Stomach smooth muscle (tissue), 2 donors: Measurements from ENCODE around the gene SLC7A4.
"Not testable (repeated sequence)": the region's sequence is repeated elsewhere in the genome, so short reads cannot be mapped to it uniquely, and the experiment has no call there.

ENCODE experiments used
- H3K27ac ChIP-seq: one replicate; pipeline ENCODE4 v1.7.0; 2013; ENCODE audit warnings: mild to moderate bottlenecking, low read length, inconsistent platforms
- H3K27me3 ChIP-seq, 2 donors: one replicate each; pipeline ENCODE4 v1.7.0; 2013; ENCODE audit warnings: low read length in 2 of 2; ENCODE audit not compliant: insufficient read depth in 2 of 2, control insufficient read depth in 1 of 2
- H3K36me3 ChIP-seq, 2 donors: one replicate each; pipeline ENCODE4 v1.7.0; 2013; ENCODE audit warnings: low read length in 2 of 2; ENCODE audit not compliant: control insufficient read depth in 2 of 2, insufficient read depth in 2 of 2
- H3K4me1 ChIP-seq: one replicate; pipeline ENCODE4 v1.7.0; 2013; ENCODE audit warnings: low read length; ENCODE audit not compliant: control insufficient read depth, insufficient read depth
- H3K4me3 ChIP-seq, 2 donors: one replicate each; pipeline ENCODE4 v1.7.0; 2013; ENCODE audit warnings: low read length in 2 of 2
- H3K9ac ChIP-seq, 2 donors: one replicate each; pipeline ENCODE4 v1.7.0; 2013; ENCODE audit warnings: low read length in 2 of 2, mild to moderate bottlenecking in 1 of 2
- H3K9me3 ChIP-seq, 2 donors: one replicate each; pipeline ENCODE4 v1.7.0; 2013; ENCODE audit warnings: low read length in 2 of 2; ENCODE audit not compliant: control insufficient read depth in 2 of 2
- donor health status: healthy.
- donor health status: Pancreatic carcinoma.

Gene SLC7A4

GRCh38 chr22:21073023-21073422 lies 40.7 kb upstream of the SLC7A4 start:
- H3K36me3 ChIP-seq: no peaks in the 10 kb centered on the region
- no peak overlapping the region for H3K4me3 ChIP-seq
- H3K27ac ChIP-seq: no peak overlapping the region
- H3K4me1 ChIP-seq: no peaks in the 10 kb centered on the region
- H3K9me3 ChIP-seq: no peaks in the 10 kb centered on the region
- H3K9ac ChIP-seq: no peak overlapping the region
- no peaks in the 10 kb centered on the region for H3K27me3 ChIP-seq

GRCh38 chr22:21071796-21072195 lies 39.4 kb upstream of the SLC7A4 start:
- H3K27ac ChIP-seq, H3K27me3 ChIP-seq, H3K9me3 ChIP-seq, H3K36me3 ChIP-seq, H3K4me1 ChIP-seq, H3K4me3 ChIP-seq, H3K9ac ChIP-seq: not testable (repeated sequence)

GRCh38 chr22:21070690-21071615 lies 38.6 kb upstream of the SLC7A4 start:
- Histone ChIP-seq H3K4me3 (no peak overlapping the region), H3K27ac (no peak overlapping the region), H3K9ac (no peak overlapping the region), H3K9me3 (no peaks in the 10 kb centered on the region), H3K27me3 (no peaks in the 10 kb centered on the region), H3K36me3 (no peaks in the 10 kb centered on the region), H3K4me1 (no peaks in the 10 kb centered on the region)

- no peak overlapping the region for H3K4me3 ChIP-seq
- H3K27me3 ChIP-seq: peaks cover 0 to 2% of the 10 kb centered on the region in 2 donors
- no peaks in the 10 kb centered on the region for H3K4me1 ChIP-seq
- H3K36me3 ChIP-seq: no peaks in the 10 kb centered on the region
- H3K27ac ChIP-seq: no peak overlapping the region
- no peaks in the 10 kb centered on the region for H3K9me3 ChIP-seq
- H3K9ac ChIP-seq: no peak overlapping the region
Measured at GRCh38 chr22:21069375-21069774, 37.0 kb upstream of the SLC7A4 start.

- Histone ChIP-seq H3K4me1 (no peaks in the 10 kb centered on the region), H3K9me3 (no peaks in the 10 kb centered on the region), H3K27ac (no peak overlapping the region), H3K9ac (no peak overlapping the region), H3K4me3 (no peak overlapping the region), H3K27me3 (peaks cover 0 to 2% of the 10 kb centered on the region in 2 donors), H3K36me3 (no peaks in the 10 kb centered on the region)
Measured at GRCh38 chr22:21068681-21069276, 36.4 kb upstream of the SLC7A4 start.

- no peaks in the 10 kb centered on the region for H3K9me3 ChIP-seq
- H3K4me3 ChIP-seq: no peak overlapping the region
- no peak overlapping the region for H3K9ac ChIP-seq
- H3K36me3 ChIP-seq: no peaks in the 10 kb centered on the region
- no peaks in the 10 kb centered on the region for H3K4me1 ChIP-seq
- peaks cover 0 to 2% of the 10 kb centered on the region in 2 donors for H3K27me3 ChIP-seq
- H3K27ac ChIP-seq: no peak overlapping the region
Measured at GRCh38 chr22:21067901-21068680, 35.7 kb upstream of the SLC7A4 start.

GRCh38 chr22:21067075-21067900 lies 34.9 kb upstream of the SLC7A4 start:
- Histone ChIP-seq H3K27me3 (peaks cover 0 to 2% of the 10 kb centered on the region in 2 donors), H3K9ac (no peak overlapping the region), H3K9me3 (no peaks in the 10 kb centered on the region), H3K4me1 (no peaks in the 10 kb centered on the region), H3K36me3 (no peaks in the 10 kb centered on the region), H3K27ac (no peak overlapping the region), H3K4me3 (no peak overlapping the region)

GRCh38 chr22:21064917-21065864 lies 32.8 kb upstream of the SLC7A4 start:
- Histone ChIP-seq H3K4me1 (no peaks in the 10 kb centered on the region), H3K36me3 (no peaks in the 10 kb centered on the region), H3K27ac (no peak overlapping the region), H3K9ac (no peak overlapping the region), H3K4me3 (no peak overlapping the region), H3K9me3 (no peaks in the 10 kb centered on the region), H3K27me3 (peaks cover 0 to 2% of the 10 kb centered on the region in 2 donors)

GRCh38 chr22:21064425-21064824 lies 32.1 kb upstream of the SLC7A4 start:
- H3K36me3 ChIP-seq, H3K4me1 ChIP-seq, H3K9me3 ChIP-seq, H3K9ac ChIP-seq, H3K4me3 ChIP-seq, H3K27ac ChIP-seq, H3K27me3 ChIP-seq: not testable (repeated sequence)
